Gastroesophageal sphincter (tissue), 4 donors: ENCODE results near the gene MILR1. TPM values are rescaled to one million over a fixed set of nuclear protein-coding genes. Genes with fewer than 3 reads are reported as not detected.
"Not testable (repeated sequence)": the region's sequence is repeated elsewhere in the genome, so short reads cannot be mapped to it uniquely, and the experiment has no call there.

Source experiments
- ATAC-seq: fragments of 150-250 bp; one replicate; pipeline ENCODE4 v1.9.1; 2016; ENCODE audit warnings: mild to moderate bottlenecking, moderate library complexity
- H3K27ac ChIP-seq, 4 donors: fragments of 200-600 bp; sonication (generic) in 3 of 4; 1 replicate in 3 of 4; 2 replicates in 1 of 4; pipeline ENCODE4 v1.5.1; 2016 to 2019
- H3K27me3 ChIP-seq: fragments of 200-600 bp; sonication (generic); one replicate; pipeline ENCODE4 v1.5.1; 2019
- H3K36me3 ChIP-seq, 2 donors: fragments of 200-600 bp; sonication (generic); one replicate each; pipeline ENCODE4 v1.5.1; 2019; ENCODE audit warnings: control low read depth in 1 of 2
- H3K4me1 ChIP-seq, 3 donors: fragments of 200-600 bp; sonication (generic); 1 replicate in 2 of 3; 2 replicates in 1 of 3; pipeline ENCODE4 v1.5.1; 2016 to 2019; ENCODE audit warnings: control low read depth in 2 of 3
- H3K4me3 ChIP-seq, 2 donors: fragments of 200-600 bp; sonication (generic); one replicate each; pipeline ENCODE4 v1.5.1; 2019; ENCODE audit warnings: mild to moderate bottlenecking in 1 of 2, moderate library complexity in 1 of 2
- H3K9me3 ChIP-seq, 3 donors: fragments of 200-600 bp; sonication (generic); one replicate each; pipeline ENCODE4 v1.5.1; 2017 to 2019; ENCODE audit warnings: control low read depth in 2 of 3
- EP300 ChIP-seq: sonication (generic); formaldehyde crosslinking; IDR thresholded peaks from one replicate; pipeline ENCODE4 v1.6.1; 2017; ENCODE audit warnings: antibody characterized with exemption, mild to moderate bottlenecking
- POLR2A ChIP-seq, 2 donors: fragments of 450-650 bp; IDR thresholded peaks; one replicate each; pipeline ENCODE4 v1.6.1; 2017; ENCODE audit warnings: antibody characterized with exemption in 2 of 2, mild to moderate bottlenecking in 2 of 2, moderate library complexity in 1 of 2
- POLR2AphosphoS5 ChIP-seq: sonication (generic); formaldehyde crosslinking; IDR thresholded peaks from one replicate; pipeline ENCODE4 v1.6.1; 2017; ENCODE audit warnings: antibody characterized with exemption
- WGBS, 2 donors: methylation state at CpG; one replicate each; pipeline ENCODE4 v1.1.5; 2018; ENCODE audit warnings: low coverage in 1 of 2; 5-methylcytosine and 5-hydroxymethylcytosine counted together
- total RNA-seq, 4 donors: library from RNA; depleted of rRNA; stranded (reverse); fragments of >200 nt; gene quantifications; one replicate each; pipeline ENCODE4 v1.1.0, GENCODE V29; 2016
- TF ChIP-seq, protein P1 (sequence below), 4 experiments: fragments of 200-600 bp in 2 of 4; fragments of 450-650 bp in 2 of 4; sonication (generic) in 1 of 4; IDR thresholded peaks; one replicate each; pipeline ENCODE4 v1.5.1; 2017 to 2019; ENCODE audit warnings: antibody characterized with exemption in 4 of 4, mild to moderate bottlenecking in 2 of 4, moderate library complexity in 2 of 4

The MILR1 gene
- total RNA-seq, 4 donors from 2014 or later, result 3.5 to 10.1 (median 7.3) TPM; not detected in 1

GRCh38 chr17:64459284-64459747 is 10.4 kb downstream of the MILR1 start:
- H3K27me3 ChIP-seq, result no peaks in the 10 kb centered on the region
- ATAC-seq, result no peak
- no peak overlapping the region for H3K4me3 ChIP-seq
- H3K4me1 ChIP-seq, result no peaks in the 10 kb centered on the region
- 82% methylated on average over 6 of the region's 6 CpGs; no CpG with 5 or more reads in 1 of the 2 donors for WGBS, 2 donors
- TF ChIP-seq POLR2AphosphoS5 (no peak), POLR2A (IDR thresholded peaks at IDR 0.05) (no peak), EP300 (no peak)
- TF ChIP-seq, protein P1, sequence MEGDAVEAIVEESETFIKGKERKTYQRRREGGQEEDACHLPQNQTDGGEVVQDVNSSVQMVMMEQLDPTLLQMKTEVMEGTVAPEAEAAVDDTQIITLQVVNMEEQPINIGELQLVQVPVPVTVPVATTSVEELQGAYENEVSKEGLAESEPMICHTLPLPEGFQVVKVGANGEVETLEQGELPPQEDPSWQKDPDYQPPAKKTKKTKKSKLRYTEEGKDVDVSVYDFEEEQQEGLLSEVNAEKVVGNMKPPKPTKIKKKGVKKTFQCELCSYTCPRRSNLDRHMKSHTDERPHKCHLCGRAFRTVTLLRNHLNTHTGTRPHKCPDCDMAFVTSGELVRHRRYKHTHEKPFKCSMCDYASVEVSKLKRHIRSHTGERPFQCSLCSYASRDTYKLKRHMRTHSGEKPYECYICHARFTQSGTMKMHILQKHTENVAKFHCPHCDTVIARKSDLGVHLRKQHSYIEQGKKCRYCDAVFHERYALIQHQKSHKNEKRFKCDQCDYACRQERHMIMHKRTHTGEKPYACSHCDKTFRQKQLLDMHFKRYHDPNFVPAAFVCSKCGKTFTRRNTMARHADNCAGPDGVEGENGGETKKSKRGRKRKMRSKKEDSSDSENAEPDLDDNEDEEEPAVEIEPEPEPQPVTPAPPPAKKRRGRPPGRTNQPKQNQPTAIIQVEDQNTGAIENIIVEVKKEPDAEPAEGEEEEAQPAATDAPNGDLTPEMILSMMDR (IDR thresholded peaks at IDR 0.05), result no peak
- no peak overlapping the region for H3K27ac ChIP-seq
- H3K9me3 ChIP-seq, result no peaks in the 10 kb centered on the region
- H3K36me3 ChIP-seq, result no peaks in the 10 kb centered on the region

DNA sequence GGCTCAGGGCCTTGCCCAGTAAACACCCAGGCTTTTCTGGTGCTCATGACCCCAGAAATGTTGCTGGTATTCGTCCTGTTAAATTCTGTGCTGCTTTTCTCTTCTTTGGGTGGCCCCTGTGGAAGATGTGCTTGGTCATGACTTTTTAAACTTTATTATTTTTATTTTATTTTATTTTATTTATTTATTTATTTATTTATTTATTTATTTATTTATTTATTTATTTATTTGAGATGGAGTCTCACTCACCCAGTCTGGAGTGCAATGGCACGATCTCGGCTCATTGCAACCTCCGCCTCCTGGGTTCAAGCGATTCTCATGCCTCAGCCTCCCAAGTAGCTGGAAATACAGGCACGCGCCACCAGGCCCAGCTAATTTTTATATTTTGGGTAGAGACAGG is 10.9 kb downstream of the MILR1 start:
- 90 to 99% methylated on average over 2 to 7 of the region's 7 CpGs for WGBS, 2 donors
- not testable (repeated sequence) for H3K27ac ChIP-seq, H3K27me3 ChIP-seq, ATAC-seq, H3K9me3 ChIP-seq, H3K36me3 ChIP-seq, H3K4me3 ChIP-seq, H3K4me1 ChIP-seq

DNA sequence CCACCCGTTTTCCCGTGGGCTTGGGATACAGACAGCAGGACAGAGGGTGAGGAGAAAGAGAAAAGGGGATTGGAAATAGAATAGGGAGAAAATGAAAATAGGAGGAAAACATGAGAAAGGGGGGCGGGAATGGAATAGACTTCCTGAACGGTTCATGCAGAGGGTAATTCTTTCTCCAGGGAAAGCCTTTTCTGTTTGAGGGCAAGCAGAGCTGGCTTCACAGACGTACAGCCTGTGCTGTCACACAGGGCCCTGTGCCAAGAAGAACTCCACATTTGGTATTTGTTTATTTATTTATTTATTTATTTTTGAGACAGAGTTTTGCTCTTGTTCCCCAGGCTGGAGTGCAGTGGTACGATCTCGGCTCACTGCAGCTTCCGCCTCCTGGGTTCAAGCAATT is 12.0 kb downstream of the MILR1 start:
- TF ChIP-seq POLR2AphosphoS5 (no peak), POLR2A (IDR thresholded peaks at IDR 0.05) (no peak)
- TF ChIP-seq, protein P1 (IDR thresholded peaks at IDR 0.05), result no peak
- no peak overlapping the region for H3K27ac ChIP-seq
- no peak for ATAC-seq
- H3K9me3 ChIP-seq, result no peaks in the 10 kb centered on the region
- H3K36me3 ChIP-seq, result no peaks in the 10 kb centered on the region
- no peaks in the 10 kb centered on the region for H3K4me1 ChIP-seq
- 56 to 82% methylated on average over 2 to 7 of the region's 8 CpGs for WGBS, 2 donors
- no peaks in the 10 kb centered on the region for H3K27me3 ChIP-seq
- H3K4me3 ChIP-seq, result no peak overlapping the region

DNA sequence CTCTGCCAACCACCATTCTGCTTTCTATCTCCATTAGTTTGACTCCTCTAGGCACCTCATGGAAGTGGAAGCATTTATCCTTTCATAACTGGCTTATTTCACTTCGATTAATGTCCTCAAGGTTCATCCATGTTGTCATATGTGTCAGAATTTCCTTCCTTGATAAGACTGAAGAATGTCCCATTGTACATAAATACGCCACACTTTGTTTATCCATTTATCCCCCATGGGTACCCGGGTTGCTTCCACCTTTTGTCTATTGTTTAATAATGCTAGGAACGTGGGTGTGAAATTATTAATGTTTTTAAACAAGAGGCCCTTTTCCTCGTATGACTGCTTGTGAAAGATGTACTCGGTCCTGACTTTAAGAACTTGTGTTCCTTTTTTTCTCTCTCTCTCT is 12.9 kb downstream of the MILR1 start:
- H3K4me1 ChIP-seq, result no peaks in the 10 kb centered on the region
- no peaks in the 10 kb centered on the region for H3K27me3 ChIP-seq
- no peaks in the 10 kb centered on the region for H3K36me3 ChIP-seq
- H3K27ac ChIP-seq, result no peak overlapping the region
- ATAC-seq, result no peak
- 45 to 49% methylated on average over 6 of the region's 6 CpGs for WGBS, 2 donors
- H3K4me3 ChIP-seq, result no peak overlapping the region
- TF ChIP-seq POLR2AphosphoS5, result no peak
- no peak for TF ChIP-seq POLR2A (IDR thresholded peaks at IDR 0.05)
- H3K9me3 ChIP-seq, result no peaks in the 10 kb centered on the region

- 41 to 62% methylated on average over 4 to 8 of the region's 9 CpGs for WGBS, 2 donors
Observed at GRCh38 chr17:64466019-64466735, 17.3 kb downstream of the MILR1 start.

DNA sequence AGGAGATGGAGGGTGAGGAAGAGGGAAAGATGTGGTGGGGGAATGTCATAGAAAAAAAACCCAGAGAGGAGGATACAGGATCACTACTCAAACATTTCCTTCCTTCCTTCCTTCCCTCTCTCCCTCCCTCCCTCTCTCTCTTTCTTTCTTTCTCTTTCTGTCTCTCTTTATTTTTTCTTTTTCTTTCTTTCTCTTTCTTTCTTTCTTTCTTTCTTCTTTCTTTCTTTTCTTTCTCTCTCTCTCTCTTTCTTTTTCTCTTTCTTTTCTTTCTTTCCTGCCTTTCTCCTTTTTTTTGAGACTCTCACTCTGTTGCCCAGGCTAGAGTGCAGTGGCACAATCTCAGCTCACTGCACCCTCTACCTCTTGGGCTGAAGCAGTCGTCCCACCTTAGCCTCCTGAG is 17.9 kb downstream of the MILR1 start:
- not testable (repeated sequence) for ATAC-seq, H3K36me3 ChIP-seq, H3K4me1 ChIP-seq, H3K4me3 ChIP-seq, H3K27me3 ChIP-seq, H3K27ac ChIP-seq, H3K9me3 ChIP-seq
- 74 to 86% methylated on average over 1 of the region's 1 CpG for WGBS, 2 donors

More at GRCh38 chr17:64466019-64466735, 17.3 kb downstream of the MILR1 start:
- no peaks in the 10 kb centered on the region for H3K36me3 ChIP-seq
- no peaks in the 10 kb centered on the region for H3K4me1 ChIP-seq
- TF ChIP-seq POLR2AphosphoS5, result no peak
- TF ChIP-seq, protein P1 (IDR thresholded peaks at IDR 0.05), result no peak
- TF ChIP-seq EP300, result no peak
- no peak for TF ChIP-seq POLR2A (IDR thresholded peaks at IDR 0.05)
- no peak overlapping the region for H3K27ac ChIP-seq
- no peaks in the 10 kb centered on the region for H3K9me3 ChIP-seq
- no peak overlapping the region for H3K4me3 ChIP-seq
- no peak for ATAC-seq
- no peaks in the 10 kb centered on the region for H3K27me3 ChIP-seq
